Upper lobe of left lung (tissue), 6 donors: ENCODE data around the gene NKX2-8. TPM values are rescaled to one million over a fixed set of nuclear protein-coding genes. Genes with fewer than 3 reads are reported as not detected.
A peak's percentile ranks its signal among the peaks of the same experiment; 100 is the strongest.

Experiments used
- ATAC-seq, 2 donors: fragments of 200-7000 bp; cut with Tn5 transposase; one replicate each; pipeline ENCODE4 v1.9.1; 2022; ENCODE audit warnings: mild to moderate bottlenecking in 2 of 2, moderate library complexity in 2 of 2; ENCODE audit not compliant: low FRiP score in 2 of 2
- DNase-seq, 2 donors: peaks; one replicate each; pipeline ENCODE4 v3.0.0-alpha.2; 2019 to 2020
- H3K27ac ChIP-seq, 4 donors: fragments of 200-600 bp; sonication (generic); one replicate each; pipeline ENCODE4 v1.5.1; 2016 to 2019
- H3K27me3 ChIP-seq, 4 donors: fragments of 200-600 bp; sonication (generic); one replicate each; pipeline ENCODE4 v1.5.1; 2017 to 2019
- H3K36me3 ChIP-seq, 4 donors: fragments of 200-600 bp; sonication (generic); one replicate each; pipeline ENCODE4 v1.5.1; 2016 to 2019
- H3K4me1 ChIP-seq, 4 donors: fragments of 200-600 bp; sonication (generic); one replicate each; pipeline ENCODE4 v1.5.1; 2018 to 2019
- H3K4me3 ChIP-seq, 4 donors: fragments of 200-600 bp; sonication (generic); one replicate each; pipeline ENCODE4 v1.5.1; 2017 to 2019; ENCODE audit warnings: mild to moderate bottlenecking in 2 of 4, moderate library complexity in 1 of 4
- H3K9me3 ChIP-seq, 4 donors: fragments of 200-600 bp; sonication (generic); one replicate each; pipeline ENCODE4 v1.5.1; 2018 to 2019
- EP300 ChIP-seq, 4 donors: sonication (generic); formaldehyde crosslinking; IDR thresholded peaks; one replicate each; pipeline ENCODE4 v1.5.1; 2017; ENCODE audit warnings: antibody characterized with exemption in 4 of 4, control low read depth in 2 of 4
- POLR2A ChIP-seq, 4 donors: fragments of 450-650 bp; IDR thresholded peaks; one replicate each; pipeline ENCODE4 v1.5.1; 2016 to 2017; ENCODE audit warnings: antibody characterized with exemption in 4 of 4, mild to moderate bottlenecking in 2 of 4
- POLR2AphosphoS5 ChIP-seq, 2 donors: sonication (generic); formaldehyde crosslinking; IDR thresholded peaks; one replicate each; pipeline ENCODE4 v1.5.1; 2017; ENCODE audit warnings: antibody characterized with exemption in 2 of 2
- WGBS, 2 donors: methylation state at CpG; one replicate each; pipeline ENCODE4 v1.1.5; 2017 to 2018; 5-methylcytosine and 5-hydroxymethylcytosine counted together
- total RNA-seq, 6 donors: library from RNA; depleted of rRNA in 4 of 6; stranded (reverse); fragments of >200 nt in 4 of 6; gene quantifications; one replicate each; pipeline versions ENCODE4 v1.1.0 to v1.2.1, GENCODE V29; 2016 to 2021
- TF ChIP-seq, protein P1 (sequence below), 6 experiments: fragments of 450-650 bp in 4 of 6; fragments of 200-600 bp in 2 of 6; sonication (generic) in 2 of 6; IDR thresholded peaks; one replicate each; pipeline ENCODE4 v1.5.1; 2016 to 2019; ENCODE audit warnings: antibody characterized with exemption in 6 of 6
- donor health status: DM: no; HTN: no; CAD: no; lungs with moderate emphysema.
- donor health status: DM: no; HTN: yes; CAD: no; lungs with severe emphysema.

NKX2-8 gene
- total RNA-seq, 6 donors from 2014 or later: 0.77 to 2.7 (median 2.1) TPM; not detected in 3

DNA sequence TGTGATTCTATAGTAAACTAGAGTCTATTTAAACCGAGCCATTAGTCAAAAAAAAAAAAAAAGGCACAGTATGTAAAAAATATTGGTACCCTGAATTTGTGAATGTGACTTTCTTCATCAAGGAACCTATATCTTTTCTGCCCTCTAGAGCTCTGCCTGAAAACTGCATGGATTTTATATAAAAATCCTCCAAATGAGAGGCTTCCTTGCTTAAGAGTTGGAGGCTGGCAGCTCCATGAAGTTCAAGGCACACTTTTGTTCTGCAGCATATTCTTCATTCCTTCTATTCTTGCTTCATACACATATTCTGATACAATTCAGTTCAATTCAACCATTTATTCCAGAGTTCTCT is 23.1 kb upstream of the NKX2-8 start:
- TF ChIP-seq POLR2AphosphoS5 (IDR thresholded peaks at IDR 0.05) (no peak), EP300 (IDR thresholded peaks at IDR 0.05) (no peak), POLR2A (IDR thresholded peaks at IDR 0.05) (no peak)
- TF ChIP-seq, protein P1, sequence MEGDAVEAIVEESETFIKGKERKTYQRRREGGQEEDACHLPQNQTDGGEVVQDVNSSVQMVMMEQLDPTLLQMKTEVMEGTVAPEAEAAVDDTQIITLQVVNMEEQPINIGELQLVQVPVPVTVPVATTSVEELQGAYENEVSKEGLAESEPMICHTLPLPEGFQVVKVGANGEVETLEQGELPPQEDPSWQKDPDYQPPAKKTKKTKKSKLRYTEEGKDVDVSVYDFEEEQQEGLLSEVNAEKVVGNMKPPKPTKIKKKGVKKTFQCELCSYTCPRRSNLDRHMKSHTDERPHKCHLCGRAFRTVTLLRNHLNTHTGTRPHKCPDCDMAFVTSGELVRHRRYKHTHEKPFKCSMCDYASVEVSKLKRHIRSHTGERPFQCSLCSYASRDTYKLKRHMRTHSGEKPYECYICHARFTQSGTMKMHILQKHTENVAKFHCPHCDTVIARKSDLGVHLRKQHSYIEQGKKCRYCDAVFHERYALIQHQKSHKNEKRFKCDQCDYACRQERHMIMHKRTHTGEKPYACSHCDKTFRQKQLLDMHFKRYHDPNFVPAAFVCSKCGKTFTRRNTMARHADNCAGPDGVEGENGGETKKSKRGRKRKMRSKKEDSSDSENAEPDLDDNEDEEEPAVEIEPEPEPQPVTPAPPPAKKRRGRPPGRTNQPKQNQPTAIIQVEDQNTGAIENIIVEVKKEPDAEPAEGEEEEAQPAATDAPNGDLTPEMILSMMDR (IDR thresholded peaks at IDR 0.05): no peak

DNA sequence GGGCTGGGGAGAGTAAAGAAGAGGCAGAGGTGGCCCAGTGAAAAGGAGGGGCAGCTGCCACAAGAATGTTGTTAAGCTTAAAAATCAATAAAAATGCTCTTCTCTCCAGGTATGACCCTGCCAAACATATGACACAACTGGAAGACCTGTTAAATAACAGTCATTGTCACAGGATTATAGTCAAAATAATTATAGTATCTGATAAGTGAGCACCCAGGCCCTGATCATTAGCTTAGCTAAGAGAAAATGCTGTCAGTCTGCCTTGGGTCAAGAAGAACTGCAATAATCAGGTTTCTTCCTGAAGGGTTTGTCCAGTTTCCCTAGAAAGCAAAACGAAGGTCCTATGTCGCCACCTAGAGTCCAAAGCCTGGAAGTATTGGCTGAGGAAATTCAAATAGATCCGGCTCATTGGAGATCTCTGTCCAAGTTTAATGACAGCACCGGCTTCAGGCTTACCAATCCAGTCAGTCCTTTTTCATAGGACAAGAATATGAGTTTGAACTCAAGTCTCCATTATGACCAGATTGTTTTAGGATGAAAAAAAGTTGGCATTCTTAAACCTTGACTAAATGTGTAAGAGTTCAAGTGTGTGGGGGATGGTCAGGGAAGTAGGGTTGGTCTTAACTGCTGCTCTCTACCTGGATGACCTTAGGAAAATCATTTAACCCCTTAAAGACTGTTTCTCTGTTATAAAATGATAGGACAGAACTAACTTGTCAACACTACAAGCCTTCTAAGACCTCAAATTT is 22.5 kb upstream of the NKX2-8 start:
- no peak overlapping the region for H3K27ac ChIP-seq
- H3K4me3 ChIP-seq: no peak overlapping the region
- H3K4me1 ChIP-seq: no peaks in the 10 kb centered on the region
- no peaks in the 10 kb centered on the region for H3K27me3 ChIP-seq
- peak; percentile 87 to 89 for ATAC-seq
- WGBS, 2 donors: 0% methylated on average over 4 of the region's 4 CpGs
- H3K36me3 ChIP-seq: no peaks in the 10 kb centered on the region
- no peaks in the 10 kb centered on the region for H3K9me3 ChIP-seq
- TF ChIP-seq, protein P1 (IDR thresholded peaks at IDR 0.05): peak; percentile 41 to 75 (median 70)
- TF ChIP-seq POLR2A (IDR thresholded peaks at IDR 0.05) (no peak), POLR2AphosphoS5 (IDR thresholded peaks at IDR 0.05) (no peak), EP300 (IDR thresholded peaks at IDR 0.05) (no peak)
- peak in 1 of 2 donors; percentile 54 for DNase-seq

More for the DNA sequence above, 23.1 kb upstream of the NKX2-8 start:
- no peak overlapping the region for H3K4me3 ChIP-seq
- WGBS, 2 donors: 48 to 49% methylated on average over 1 of the region's 1 CpG
- no peak overlapping the region for H3K27ac ChIP-seq
- peaks cover 0 to 5% (median 0%) of the 10 kb centered on the region in 4 donors for H3K9me3 ChIP-seq
- no peak for DNase-seq
- H3K27me3 ChIP-seq: no peaks in the 10 kb centered on the region
- ATAC-seq: no peak
- H3K4me1 ChIP-seq: no peaks in the 10 kb centered on the region
- H3K36me3 ChIP-seq: no peaks in the 10 kb centered on the region

DNA sequence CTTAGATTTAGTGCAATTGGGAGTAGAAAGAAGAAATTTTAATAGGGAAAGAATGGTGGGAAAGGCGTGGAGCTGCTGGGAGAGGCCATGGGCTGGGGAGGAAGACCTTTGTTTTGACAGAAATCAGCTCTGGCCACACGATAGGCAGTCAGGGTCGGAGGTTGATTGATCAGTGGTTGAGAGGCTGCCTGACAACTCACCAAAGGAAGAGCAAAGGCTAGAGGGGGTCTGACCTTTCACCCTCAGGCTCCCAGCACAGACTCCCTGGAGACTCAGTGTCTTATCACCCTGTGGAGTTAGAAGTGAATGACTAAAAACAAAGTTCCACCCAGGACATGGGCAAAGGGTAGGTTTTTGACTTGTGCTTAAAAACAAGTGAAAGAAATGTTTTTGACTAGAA is 18.0 kb upstream of the NKX2-8 start:
- 30 to 38% methylated on average over 3 of the region's 3 CpGs for WGBS, 2 donors
- no peak for ATAC-seq
- H3K27me3 ChIP-seq: no peaks in the 10 kb centered on the region

GRCh38 chr14:36591482-36591881 is 9.1 kb upstream of the NKX2-8 start:
- Histone ChIP-seq H3K36me3 (no peaks in the 10 kb centered on the region), H3K27ac (no peak overlapping the region), H3K4me1 (no peaks in the 10 kb centered on the region), H3K9me3 (no peaks in the 10 kb centered on the region), H3K27me3 (no peaks in the 10 kb centered on the region), H3K4me3 (no peak overlapping the region)
- DNase-seq (no peak), ATAC-seq (no peak)
- TF ChIP-seq, protein P1 (IDR thresholded peaks at IDR 0.05): no peak
- TF ChIP-seq POLR2AphosphoS5 (IDR thresholded peaks at IDR 0.05): no peak
- no peak for TF ChIP-seq EP300 (IDR thresholded peaks at IDR 0.05)

More for the DNA sequence above, 18.0 kb upstream of the NKX2-8 start:
- no peak for DNase-seq
- H3K9me3 ChIP-seq: no peaks in the 10 kb centered on the region
- H3K27ac ChIP-seq: no peak overlapping the region
- no peaks in the 10 kb centered on the region for H3K4me1 ChIP-seq
- TF ChIP-seq, protein P1 (IDR thresholded peaks at IDR 0.05): no peak
- TF ChIP-seq EP300 (IDR thresholded peaks at IDR 0.05) (no peak), POLR2AphosphoS5 (IDR thresholded peaks at IDR 0.05) (no peak), POLR2A (IDR thresholded peaks at IDR 0.05) (no peak)
- no peak overlapping the region for H3K4me3 ChIP-seq
- no peaks in the 10 kb centered on the region for H3K36me3 ChIP-seq

DNA sequence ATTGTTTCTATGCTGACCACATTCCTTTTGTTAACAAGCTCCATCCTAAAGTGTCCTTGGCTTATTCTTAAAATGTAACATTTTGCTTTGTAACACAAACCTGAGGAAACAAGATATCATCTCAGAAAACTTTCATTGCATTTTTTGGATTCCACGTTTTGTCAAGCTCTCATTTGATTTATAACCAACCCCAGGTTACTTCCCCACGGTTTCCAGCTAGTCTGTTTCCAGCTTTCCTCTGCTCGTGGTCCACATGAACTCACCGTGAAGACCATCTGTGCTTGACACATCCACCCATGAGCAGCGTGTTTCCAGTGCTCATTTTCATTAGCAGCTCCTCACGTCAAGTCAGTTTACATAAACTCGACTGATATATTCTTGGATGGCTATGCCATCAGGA is 6.4 kb upstream of the NKX2-8 start:
- H3K27ac ChIP-seq: no peak overlapping the region
- no peaks in the 10 kb centered on the region for H3K36me3 ChIP-seq
- DNase-seq (no peak), ATAC-seq (no peak)
- no peaks in the 10 kb centered on the region for H3K9me3 ChIP-seq
- H3K27me3 ChIP-seq: peaks cover 0 to 5% (median 2%) of the 10 kb centered on the region in 4 donors
- no peak overlapping the region for H3K4me3 ChIP-seq
- H3K4me1 ChIP-seq: peaks cover 0 to 14% (median 3%) of the 10 kb centered on the region in 4 donors
- TF ChIP-seq POLR2AphosphoS5 (IDR thresholded peaks at IDR 0.05) (no peak), EP300 (IDR thresholded peaks at IDR 0.05) (no peak), POLR2A (IDR thresholded peaks at IDR 0.05) (no peak)
- TF ChIP-seq, protein P1 (IDR thresholded peaks at IDR 0.05): no peak
- WGBS, 2 donors: 27 to 37% methylated on average over 7 of the region's 7 CpGs
